Measurements from ENCODE around the gene FPR1. TPM values are rescaled to one million over a fixed set of nuclear protein-coding genes. Genes with fewer than 3 reads are reported as not detected.
"Not testable (repeated sequence)": the region's sequence is repeated elsewhere in the genome, so short reads cannot be mapped to it uniquely, and the experiment has no call there.

FPR1 gene
- total RNA-seq, 1 experiment from 2014 or later, result not detected

- not testable (repeated sequence) for H3K4me3 ChIP-seq; H3K27me3 ChIP-seq (replicated peaks); H3K27ac ChIP-seq; H3K36me3 ChIP-seq; DNase-seq (ENCODE audit: low read depth in 1 of 2, low spot score in 2 of 2); H3K9me3 ChIP-seq (replicated peaks); H3K4me1 ChIP-seq (replicated peaks)
These were observed 13.2 kb downstream of the FPR1 start for GRCh38 chr19:51738523-51738922.

- H3K4me3 ChIP-seq, result no peak overlapping the region
- H3K4me1 ChIP-seq (replicated peaks), result no peaks in the 10 kb centered on the region
- H3K27ac ChIP-seq, result no peak overlapping the region
- no peaks in the 10 kb centered on the region for H3K27me3 ChIP-seq (replicated peaks)
- no peaks in the 10 kb centered on the region for H3K9me3 ChIP-seq (replicated peaks)
- H3K36me3 ChIP-seq, result no peaks in the 10 kb centered on the region
- no peak for DNase-seq (ENCODE audit: low read depth in 1 of 2, low spot score in 2 of 2)
These were observed 13.8 kb downstream of the FPR1 start for GRCh38 chr19:51737924-51738323.

- Histone ChIP-seq H3K4me1 (replicated peaks) (no peaks in the 10 kb centered on the region), H3K9me3 (replicated peaks) (no peaks in the 10 kb centered on the region), H3K4me3 (no peak overlapping the region), H3K27me3 (replicated peaks) (no peaks in the 10 kb centered on the region), H3K27ac (no peak overlapping the region), H3K36me3 (no peaks in the 10 kb centered on the region)
- DNase-seq (ENCODE audit: low read depth in 1 of 2, low spot score in 2 of 2), result no peak
These were observed 14.3 kb downstream of the FPR1 start for GRCh38 chr19:51737389-51737788.

- Histone ChIP-seq H3K4me1 (replicated peaks) (no peaks in the 10 kb centered on the region), H3K27ac (no peak overlapping the region), H3K9me3 (replicated peaks) (no peaks in the 10 kb centered on the region), H3K27me3 (replicated peaks) (no peaks in the 10 kb centered on the region), H3K36me3 (no peaks in the 10 kb centered on the region), H3K4me3 (no peak overlapping the region)
- no peak for DNase-seq (ENCODE audit: low read depth in 1 of 2, low spot score in 2 of 2)
These were observed 15.8 kb downstream of the FPR1 start for GRCh38 chr19:51735759-51736449.

GRCh38 chr19:51733742-51734522 lies 17.7 kb downstream of the FPR1 start:
- no peaks in the 10 kb centered on the region for H3K27me3 ChIP-seq (replicated peaks)
- no peak overlapping the region for H3K27ac ChIP-seq
- DNase-seq (ENCODE audit: low read depth in 1 of 2, low spot score in 2 of 2), result no peak
- no peaks in the 10 kb centered on the region for H3K9me3 ChIP-seq (replicated peaks)
- no peaks in the 10 kb centered on the region for H3K36me3 ChIP-seq
- H3K4me1 ChIP-seq (replicated peaks), result no peaks in the 10 kb centered on the region
- H3K4me3 ChIP-seq, result no peak overlapping the region

GRCh38 chr19:51729781-51730180 lies 21.9 kb downstream of the FPR1 start:
- DNase-seq (ENCODE audit: low read depth in 1 of 2, low spot score in 2 of 2), result no peak
- no peaks in the 10 kb centered on the region for H3K4me1 ChIP-seq (replicated peaks)
- no peak overlapping the region for H3K4me3 ChIP-seq
- no peak overlapping the region for H3K27ac ChIP-seq
- no peaks in the 10 kb centered on the region for H3K36me3 ChIP-seq
- no peaks in the 10 kb centered on the region for H3K9me3 ChIP-seq (replicated peaks)
- H3K27me3 ChIP-seq (replicated peaks), result no peaks in the 10 kb centered on the region

GRCh38 chr19:51727349-51727880 lies 24.3 kb downstream of the FPR1 start:
- H3K27ac ChIP-seq, result no peak overlapping the region
- DNase-seq (ENCODE audit: low read depth in 1 of 2, low spot score in 2 of 2), result no peak
- no peaks in the 10 kb centered on the region for H3K4me1 ChIP-seq (replicated peaks)
- H3K27me3 ChIP-seq (replicated peaks), result peaks cover 5% of the 10 kb centered on the region
- no peaks in the 10 kb centered on the region for H3K9me3 ChIP-seq (replicated peaks)
- H3K36me3 ChIP-seq, result no peaks in the 10 kb centered on the region
- no peak overlapping the region for H3K4me3 ChIP-seq

GRCh38 chr19:51726049-51726448 lies 25.6 kb downstream of the FPR1 start:
- Histone ChIP-seq H3K27me3 (replicated peaks) (peaks cover 11% of the 10 kb centered on the region), H3K4me1 (replicated peaks) (no peaks in the 10 kb centered on the region), H3K27ac (no peak overlapping the region), H3K36me3 (no peaks in the 10 kb centered on the region), H3K4me3 (no peak overlapping the region), H3K9me3 (replicated peaks) (no peaks in the 10 kb centered on the region)
- no peak for DNase-seq (ENCODE audit: low read depth in 1 of 2, low spot score in 2 of 2)

- no peaks in the 10 kb centered on the region for H3K36me3 ChIP-seq
- no peaks in the 10 kb centered on the region for H3K9me3 ChIP-seq (replicated peaks)
- no peak overlapping the region for H3K4me3 ChIP-seq
- peaks cover 15% of the 10 kb centered on the region for H3K27me3 ChIP-seq (replicated peaks)
- no peaks in the 10 kb centered on the region for H3K4me1 ChIP-seq (replicated peaks)
- DNase-seq (ENCODE audit: low read depth in 1 of 2, low spot score in 2 of 2), result no peak
- no peak overlapping the region for H3K27ac ChIP-seq
These were observed 27.1 kb downstream of the FPR1 start for GRCh38 chr19:51724543-51724942.

- no peak for DNase-seq (ENCODE audit: low read depth in 1 of 2, low spot score in 2 of 2)
- Histone ChIP-seq H3K36me3 (no peaks in the 10 kb centered on the region), H3K27me3 (replicated peaks) (peaks cover 15% of the 10 kb centered on the region), H3K4me1 (replicated peaks) (no peaks in the 10 kb centered on the region), H3K27ac (no peak overlapping the region), H3K9me3 (replicated peaks) (peaks cover 5% of the 10 kb centered on the region), H3K4me3 (no peak overlapping the region)
These were observed 29.2 kb downstream of the FPR1 start for GRCh38 chr19:51722492-51722891.

GRCh38 chr19:51721905-51722304 lies 29.8 kb downstream of the FPR1 start:
- no peak for DNase-seq (ENCODE audit: low read depth in 1 of 2, low spot score in 2 of 2)
- Histone ChIP-seq H3K4me1 (replicated peaks) (no peaks in the 10 kb centered on the region), H3K9me3 (replicated peaks) (peaks cover 5% of the 10 kb centered on the region), H3K27me3 (replicated peaks) (peaks cover 15% of the 10 kb centered on the region), H3K4me3 (no peak overlapping the region), H3K27ac (no peak overlapping the region), H3K36me3 (no peaks in the 10 kb centered on the region)

- H3K27ac ChIP-seq, result no peak overlapping the region
- no peaks in the 10 kb centered on the region for H3K4me1 ChIP-seq (replicated peaks)
- no peaks in the 10 kb centered on the region for H3K36me3 ChIP-seq
- H3K27me3 ChIP-seq (replicated peaks), result peaks cover 15% of the 10 kb centered on the region
- H3K4me3 ChIP-seq, result no peak overlapping the region
- DNase-seq (ENCODE audit: low read depth in 1 of 2, low spot score in 2 of 2), result no peak
- peaks cover 5% of the 10 kb centered on the region for H3K9me3 ChIP-seq (replicated peaks)
These were observed 32.3 kb downstream of the FPR1 start for GRCh38 chr19:51719251-51719988.

- Histone ChIP-seq H3K27ac (no peak overlapping the region), H3K4me3 (no peak overlapping the region), H3K27me3 (replicated peaks) (peaks cover 5% of the 10 kb centered on the region; the same call in 1 of the 2 replicates), H3K4me1 (replicated peaks) (no peaks in the 10 kb centered on the region), H3K9me3 (replicated peaks) (peaks cover 5% of the 10 kb centered on the region), H3K36me3 (no peaks in the 10 kb centered on the region)
- DNase-seq (ENCODE audit: low read depth in 1 of 2, low spot score in 2 of 2), result no peak
These were observed 34.8 kb downstream of the FPR1 start for GRCh38 chr19:51716925-51717324.

- H3K27me3 ChIP-seq (replicated peaks), result 0 out of 2 replicates have a peak, but pooled peaks cover 2% of the 10 kb centered on the region
- H3K9me3 ChIP-seq (replicated peaks), result peaks cover 5% of the 10 kb centered on the region
- no peaks in the 10 kb centered on the region for H3K36me3 ChIP-seq
- DNase-seq (ENCODE audit: low read depth in 1 of 2, low spot score in 2 of 2), result no peak
- H3K27ac ChIP-seq, result no peak overlapping the region
- H3K4me3 ChIP-seq, result no peak overlapping the region
- no peaks in the 10 kb centered on the region for H3K4me1 ChIP-seq (replicated peaks)
These were observed 35.8 kb downstream of the FPR1 start for GRCh38 chr19:51715850-51716249.
